Smooth muscle cell (in vitro differentiated cells): ENCODE results near the gene TRAPPC8. TPM values are rescaled to one million over a fixed set of nuclear protein-coding genes. Genes with fewer than 3 reads are reported as not detected.

ENCODE experiments used
- DNase-seq: peaks from one replicate; lab custom pipeline; 2025; ENCODE audit not compliant: unreplicated experiment; lab: John Stamatoyannopoulos, UW
- H2AFZ ChIP-seq: fragments of 200-600 bp; sonication (generic); 2 replicates; pipeline ENCODE4 v1.6.0; 2016; ENCODE audit warnings: antibody characterized with exemption, low read depth, mild to moderate bottlenecking
- H3F3A ChIP-seq: fragments of 200-600 bp; sonication (generic); 2 replicates; pipeline ENCODE4 v1.6.0; 2017; ENCODE audit warnings: antibody characterized with exemption, low read depth
- H3K27ac ChIP-seq: fragments of 200-600 bp; sonication (generic); 2 replicates; pipeline ENCODE4 v1.5.1; 2016; ENCODE audit warnings: low read depth, mild to moderate bottlenecking
- H3K27me3 ChIP-seq: fragments of 200-600 bp; sonication (generic); 2 replicates; pipeline ENCODE4 v1.6.1; 2016; ENCODE audit warnings: low read depth, mild to moderate bottlenecking
- H3K36me3 ChIP-seq: fragments of 200-600 bp; sonication (generic); 2 replicates; pipeline ENCODE4 v1.5.1; 2016; ENCODE audit warnings: low read depth
- H3K4me1 ChIP-seq: fragments of 200-600 bp; sonication (generic); 2 replicates; pipeline ENCODE4 v1.5.1; 2016; ENCODE audit warnings: low read depth
- H3K4me2 ChIP-seq: fragments of 200-600 bp; sonication (generic); 2 replicates; pipeline ENCODE4 v1.6.0; 2016; ENCODE audit warnings: mild to moderate bottlenecking
- H3K4me3 ChIP-seq: fragments of 200-600 bp; sonication (generic); 2 replicates; pipeline ENCODE4 v1.5.1; 2016; ENCODE audit warnings: mild to moderate bottlenecking
- H3K79me2 ChIP-seq: fragments of 200-600 bp; sonication (generic); 2 replicates; pipeline ENCODE4 v1.6.0; 2016; ENCODE audit warnings: low read depth, mild to moderate bottlenecking
- H3K9ac ChIP-seq: fragments of 200-600 bp; sonication (generic); 2 replicates; pipeline ENCODE4 v1.6.0; 2016; ENCODE audit warnings: low read depth
- H3K9me3 ChIP-seq: fragments of 200-600 bp; sonication (generic); replicated peaks from 2 replicates; pipeline ENCODE4 v1.5.1; 2016; ENCODE audit warnings: low read depth
- H4K20me1 ChIP-seq: fragments of 200-600 bp; sonication (generic); 2 replicates; pipeline ENCODE4 v1.6.0; 2016; ENCODE audit warnings: low read depth
- WGBS: methylation state at CpG from one replicate; pipeline ENCODE4 v1.1.7; 2016; ENCODE audit warnings: low lambda C conversion rate; 5-methylcytosine and 5-hydroxymethylcytosine counted together
- polyA plus RNA-seq: library from polyadenylated mRNA; unstranded; fragments of >200 nt; fragmentation: Nextera tagmentation; extraction: Ambion mirVana; gene quantifications from 2 replicates; pipeline ENCODE4 v1.2.1, GENCODE V29; 2016
- total RNA-seq: library from RNA; depleted of rRNA; stranded (reverse); fragments of >200 nt; gene quantifications from 2 replicates; pipeline ENCODE4 v1.2.3, GENCODE V29; 2014
- TF ChIP-seq, protein P1 (sequence below): fragments of 200-600 bp; sonication (generic); IDR thresholded peaks from 2 replicates; pipeline ENCODE4 v1.5.1; 2017; ENCODE audit warnings: borderline replicate concordance, mild to moderate bottlenecking, antibody characterized with exemption; ENCODE audit not compliant: insufficient read depth, poor library complexity, severe bottlenecking

TRAPPC8 gene
- total and polyA plus RNA-seq, 2 experiments from 2014 or later = 4.8 to 35.6 TPM

DNA sequence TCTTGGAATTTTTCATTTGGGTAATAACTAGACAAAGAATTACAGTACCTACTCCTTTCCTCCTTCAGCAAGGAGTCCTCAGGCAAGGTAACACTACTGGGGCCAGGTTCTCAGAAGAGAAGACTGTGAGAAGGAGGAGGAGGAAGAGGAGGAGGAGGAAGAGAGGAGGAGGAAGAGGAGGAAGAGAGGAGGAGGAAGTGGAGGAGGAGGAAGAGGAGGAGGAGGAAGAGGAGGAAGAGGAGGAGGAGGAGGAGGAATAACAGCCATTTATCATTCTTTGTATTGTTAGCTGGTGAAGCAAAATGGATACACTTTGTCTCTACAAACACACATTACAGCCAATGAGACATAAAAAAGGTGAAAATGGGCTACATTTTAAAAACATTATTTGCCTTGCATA is 149.4 kb downstream of the TRAPPC8 start:
- TF ChIP-seq, protein P1, sequence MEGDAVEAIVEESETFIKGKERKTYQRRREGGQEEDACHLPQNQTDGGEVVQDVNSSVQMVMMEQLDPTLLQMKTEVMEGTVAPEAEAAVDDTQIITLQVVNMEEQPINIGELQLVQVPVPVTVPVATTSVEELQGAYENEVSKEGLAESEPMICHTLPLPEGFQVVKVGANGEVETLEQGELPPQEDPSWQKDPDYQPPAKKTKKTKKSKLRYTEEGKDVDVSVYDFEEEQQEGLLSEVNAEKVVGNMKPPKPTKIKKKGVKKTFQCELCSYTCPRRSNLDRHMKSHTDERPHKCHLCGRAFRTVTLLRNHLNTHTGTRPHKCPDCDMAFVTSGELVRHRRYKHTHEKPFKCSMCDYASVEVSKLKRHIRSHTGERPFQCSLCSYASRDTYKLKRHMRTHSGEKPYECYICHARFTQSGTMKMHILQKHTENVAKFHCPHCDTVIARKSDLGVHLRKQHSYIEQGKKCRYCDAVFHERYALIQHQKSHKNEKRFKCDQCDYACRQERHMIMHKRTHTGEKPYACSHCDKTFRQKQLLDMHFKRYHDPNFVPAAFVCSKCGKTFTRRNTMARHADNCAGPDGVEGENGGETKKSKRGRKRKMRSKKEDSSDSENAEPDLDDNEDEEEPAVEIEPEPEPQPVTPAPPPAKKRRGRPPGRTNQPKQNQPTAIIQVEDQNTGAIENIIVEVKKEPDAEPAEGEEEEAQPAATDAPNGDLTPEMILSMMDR = no peak
- Histone ChIP-seq H3K9ac (no peak overlapping the region), H3K79me2 (no peaks in the 10 kb centered on the region), H3F3A (no peaks in the 10 kb centered on the region), H3K36me3 (no peaks in the 10 kb centered on the region), H3K4me2 (no peak overlapping the region), H3K27me3 (no peaks in the 10 kb centered on the region), H4K20me1 (no peaks in the 10 kb centered on the region), H3K9me3 (no peaks in the 10 kb centered on the region), H2AFZ (no peak overlapping the region), H3K27ac (no peak overlapping the region), H3K4me1 (no peaks in the 10 kb centered on the region), H3K4me3 (no peak overlapping the region)
- DNase-seq = no peak

DNA sequence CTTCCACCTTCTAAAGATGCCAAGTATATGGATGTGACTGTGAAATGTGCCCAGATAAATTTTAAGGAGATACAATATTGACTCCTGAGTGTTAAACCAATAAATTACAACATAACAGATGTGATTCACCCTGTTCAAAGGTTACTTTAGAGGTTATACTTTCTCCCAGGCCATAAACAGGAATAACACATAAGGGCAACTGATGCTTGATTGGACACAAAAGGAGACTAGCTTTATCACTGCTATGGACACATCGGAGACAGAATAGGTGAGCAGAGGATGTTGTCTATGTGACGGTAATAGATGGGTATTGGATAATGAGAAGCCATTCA is 150.4 kb downstream of the TRAPPC8 start:
- Histone ChIP-seq H4K20me1 (no peaks in the 10 kb centered on the region), H3K27ac (no peak overlapping the region), H3K4me3 (no peak overlapping the region), H3K9ac (no peak overlapping the region), H3K9me3 (no peaks in the 10 kb centered on the region), H3K79me2 (no peaks in the 10 kb centered on the region), H3K27me3 (no peaks in the 10 kb centered on the region), H3K4me1 (no peaks in the 10 kb centered on the region), H3F3A (no peaks in the 10 kb centered on the region), H3K4me2 (no peak overlapping the region), H2AFZ (no peak overlapping the region), H3K36me3 (no peaks in the 10 kb centered on the region)
- TF ChIP-seq, protein P1 = no peak
- no peak for DNase-seq
- WGBS = 95% methylated on average over 2 of the region's 2 CpGs

DNA sequence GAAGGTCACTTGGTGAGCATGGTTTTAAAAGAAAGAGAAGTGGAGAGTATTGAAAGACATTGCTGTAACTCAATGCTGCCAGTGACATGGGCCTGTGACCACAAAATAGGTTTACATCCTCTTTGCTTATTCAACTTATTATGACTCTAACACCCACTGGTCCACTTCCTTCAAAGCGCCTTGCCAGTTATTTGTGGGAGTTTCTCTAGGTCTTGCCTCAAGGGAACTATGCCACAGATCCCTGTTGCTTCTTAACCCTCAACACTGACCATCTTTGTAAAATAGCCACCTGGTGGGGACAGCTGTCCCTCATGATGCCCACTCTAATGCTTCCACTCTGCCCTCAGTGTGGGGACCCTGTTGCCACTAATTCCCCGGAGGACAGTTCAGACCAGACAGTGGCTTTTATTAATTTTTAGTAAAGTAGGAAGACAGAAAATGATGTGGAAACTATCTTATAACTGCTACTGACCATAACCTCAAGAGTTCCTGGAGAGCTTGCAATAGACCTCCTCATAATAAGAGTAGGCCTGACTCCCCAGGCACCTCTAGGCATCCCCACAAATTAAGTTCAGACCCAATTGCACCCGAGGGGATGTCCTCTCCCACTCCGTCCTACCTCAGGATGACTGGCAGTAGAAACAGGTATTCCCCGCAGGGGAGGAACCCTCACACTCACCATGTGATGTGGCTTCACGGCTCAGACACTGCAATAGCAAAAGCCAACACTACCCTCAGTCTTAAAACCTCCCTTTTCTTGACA is 150.9 kb downstream of the TRAPPC8 start:
- Histone ChIP-seq H3F3A (no peaks in the 10 kb centered on the region), H3K27me3 (no peaks in the 10 kb centered on the region), H3K4me3 (no peak overlapping the region), H3K36me3 (no peaks in the 10 kb centered on the region), H3K79me2 (no peaks in the 10 kb centered on the region), H3K4me2 (no peak overlapping the region), H3K9ac (no peak overlapping the region), H4K20me1 (no peaks in the 10 kb centered on the region), H2AFZ (no peak overlapping the region), H3K27ac (no peak overlapping the region), H3K4me1 (no peaks in the 10 kb centered on the region), H3K9me3 (no peaks in the 10 kb centered on the region)
- no peak for DNase-seq
- TF ChIP-seq, protein P1 = no peak
- 89% methylated on average over 6 of the region's 6 CpGs for WGBS

DNA sequence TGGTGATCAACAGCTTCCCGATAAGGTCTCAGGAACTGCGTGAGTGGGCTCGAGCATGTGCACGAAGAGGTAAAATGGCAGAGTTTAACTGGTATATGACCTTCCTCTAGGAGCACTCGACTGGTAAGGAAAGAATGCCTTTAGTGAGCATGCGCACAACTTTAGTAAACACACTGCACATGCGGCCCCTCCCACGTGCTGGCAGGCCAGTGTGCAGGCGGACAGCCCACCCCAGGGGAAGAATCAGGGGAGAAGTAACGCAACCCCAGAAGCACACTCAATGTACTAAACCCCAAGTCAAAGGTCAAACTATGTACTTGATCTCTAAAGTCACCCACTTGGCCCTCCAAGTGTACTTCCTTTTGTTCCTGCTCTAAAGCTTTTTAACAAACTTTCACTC is 153.5 kb downstream of the TRAPPC8 start:
- no peaks in the 10 kb centered on the region for H3K36me3 ChIP-seq
- TF ChIP-seq, protein P1 = no peak

More for the DNA sequence above, 153.5 kb downstream of the TRAPPC8 start:
- 86% methylated on average over 10 of the region's 10 CpGs for WGBS
- Histone ChIP-seq H3K27me3 (no peaks in the 10 kb centered on the region), H3K27ac (no peak overlapping the region), H3K79me2 (no peaks in the 10 kb centered on the region), H3K4me1 (no peaks in the 10 kb centered on the region), H4K20me1 (no peaks in the 10 kb centered on the region), H2AFZ (no peak overlapping the region), H3K4me3 (no peak overlapping the region), H3K9me3 (no peaks in the 10 kb centered on the region), H3F3A (no peaks in the 10 kb centered on the region), H3K9ac (no peak overlapping the region), H3K4me2 (no peak overlapping the region)
- DNase-seq = no peak
